IMR-90 (cell line): ENCODE data around the gene VAV3.

ENCODE experiments used
- BHLHE40 ChIP-seq: fragments of 150-350 bp; IDR thresholded peaks from 2 replicates; pipeline ENCODE4 v1.6.1; 2016; ENCODE audit warnings: mild to moderate bottlenecking, low read depth, low read length
- CTCF ChIP-seq: conservative IDR thresholded peaks from 2 replicates; pipeline ENCODE4 v1.5.1; 2012; ENCODE audit warnings: mild to moderate bottlenecking, low read depth, low read length, improper control_type of control experiment
- MAFK ChIP-seq: IDR thresholded peaks from 2 replicates; pipeline ENCODE4 v1.6.1; 2012; ENCODE audit warnings: low read depth, low read length, improper control_type of control experiment
- POLR2A ChIP-seq: IDR thresholded peaks from 2 replicates; pipeline ENCODE4 v1.6.1; 2012; ENCODE audit warnings: mild to moderate bottlenecking, low read depth, low read length
- RCOR1 ChIP-seq: IDR thresholded peaks from 2 replicates; pipeline ENCODE4 v1.6.1; 2012; ENCODE audit warnings: mild to moderate bottlenecking, low read length, improper control_type of control experiment; ENCODE audit not compliant: insufficient replicate concordance
- RFX5 ChIP-seq: IDR thresholded peaks from 2 replicates; pipeline ENCODE4 v1.8.0; 2012; ENCODE audit warnings: low read depth, mild to moderate bottlenecking, low read length, moderate library complexity
- SMC3 ChIP-seq: fragments of 150-350 bp; IDR thresholded peaks from 2 replicates; pipeline ENCODE4 v1.6.1; 2016; ENCODE audit warnings: low read depth, mild to moderate bottlenecking, antibody characterized with exemption, low read length, moderate library complexity

- TF ChIP-seq CTCF (no peak), POLR2A (no peak), MAFK (no peak), RCOR1 (no peak), SMC3 (no peak), BHLHE40 (no peak), RFX5 (no peak)
Measured at GRCh38 chr1:107762751-107763390, 202.1 kb downstream of the VAV3 start.
